Activated CD4-positive, alpha-beta memory T cell treated with anti-CD3 and anti-CD28 coated beads, Interleukin-2, amount 10 ng/mL, durations not matched to agents 7 days and 5 days (primary cell): Measurements from ENCODE around the gene PLD4. TPM values are rescaled to one million over a fixed set of nuclear protein-coding genes. Genes with fewer than 3 reads are reported as not detected.
A peak's percentile ranks its signal among the peaks of the same experiment; 100 is the strongest.

ENCODE experiments used
- CTCF ChIA-PET: fragments of 350-600 bp; sonication (Branson Sonifier 250); formaldehyde crosslinking; loops from one replicate; lab custom pipeline; 2021; ENCODE audit warnings: antibody characterized with exemption, inconsistent platforms; lab: Charles Lee
- POLR2A ChIA-PET: fragments of 350-600 bp; sonication (Branson Sonifier 250); formaldehyde crosslinking; loops from one replicate; lab custom pipeline; 2021; ENCODE audit warnings: antibody characterized with exemption; lab: Charles Lee
- DNase-seq: peaks from one replicate; pipeline ENCODE4 v3.0.0-alpha.2; 2020
- H3K27ac Mint-ChIP-seq: one replicate; pipeline ENCODE4 v1.8.0; 2021; ENCODE audit warnings: mild to moderate bottlenecking, mixed read lengths
- H3K27me3 Mint-ChIP-seq: one replicate; pipeline ENCODE4 v1.8.0; 2021; ENCODE audit warnings: mixed read lengths
- H3K36me3 Mint-ChIP-seq: one replicate; pipeline ENCODE4 v1.8.0; 2021; ENCODE audit warnings: low read depth, mixed read lengths
- H3K4me1 Mint-ChIP-seq: one replicate; pipeline ENCODE4 v1.8.0; 2021; ENCODE audit warnings: mixed read lengths
- H3K4me3 Mint-ChIP-seq: one replicate; pipeline ENCODE4 v1.8.0; 2021; ENCODE audit warnings: mild to moderate bottlenecking, mixed read lengths
- H3K9me3 Mint-ChIP-seq: one replicate; pipeline ENCODE4 v1.8.0; 2021; ENCODE audit warnings: mixed read lengths
- total RNA-seq, 2 experiments: library from RNA; stranded (reverse); gene quantifications; one replicate each; pipeline ENCODE4 v1.2.3, GENCODE V29; 2021

Gene PLD4, protein sequence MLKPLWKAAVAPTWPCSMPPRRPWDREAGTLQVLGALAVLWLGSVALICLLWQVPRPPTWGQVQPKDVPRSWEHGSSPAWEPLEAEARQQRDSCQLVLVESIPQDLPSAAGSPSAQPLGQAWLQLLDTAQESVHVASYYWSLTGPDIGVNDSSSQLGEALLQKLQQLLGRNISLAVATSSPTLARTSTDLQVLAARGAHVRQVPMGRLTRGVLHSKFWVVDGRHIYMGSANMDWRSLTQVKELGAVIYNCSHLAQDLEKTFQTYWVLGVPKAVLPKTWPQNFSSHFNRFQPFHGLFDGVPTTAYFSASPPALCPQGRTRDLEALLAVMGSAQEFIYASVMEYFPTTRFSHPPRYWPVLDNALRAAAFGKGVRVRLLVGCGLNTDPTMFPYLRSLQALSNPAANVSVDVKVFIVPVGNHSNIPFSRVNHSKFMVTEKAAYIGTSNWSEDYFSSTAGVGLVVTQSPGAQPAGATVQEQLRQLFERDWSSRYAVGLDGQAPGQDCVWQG
- not detected for total RNA-seq

DNA sequence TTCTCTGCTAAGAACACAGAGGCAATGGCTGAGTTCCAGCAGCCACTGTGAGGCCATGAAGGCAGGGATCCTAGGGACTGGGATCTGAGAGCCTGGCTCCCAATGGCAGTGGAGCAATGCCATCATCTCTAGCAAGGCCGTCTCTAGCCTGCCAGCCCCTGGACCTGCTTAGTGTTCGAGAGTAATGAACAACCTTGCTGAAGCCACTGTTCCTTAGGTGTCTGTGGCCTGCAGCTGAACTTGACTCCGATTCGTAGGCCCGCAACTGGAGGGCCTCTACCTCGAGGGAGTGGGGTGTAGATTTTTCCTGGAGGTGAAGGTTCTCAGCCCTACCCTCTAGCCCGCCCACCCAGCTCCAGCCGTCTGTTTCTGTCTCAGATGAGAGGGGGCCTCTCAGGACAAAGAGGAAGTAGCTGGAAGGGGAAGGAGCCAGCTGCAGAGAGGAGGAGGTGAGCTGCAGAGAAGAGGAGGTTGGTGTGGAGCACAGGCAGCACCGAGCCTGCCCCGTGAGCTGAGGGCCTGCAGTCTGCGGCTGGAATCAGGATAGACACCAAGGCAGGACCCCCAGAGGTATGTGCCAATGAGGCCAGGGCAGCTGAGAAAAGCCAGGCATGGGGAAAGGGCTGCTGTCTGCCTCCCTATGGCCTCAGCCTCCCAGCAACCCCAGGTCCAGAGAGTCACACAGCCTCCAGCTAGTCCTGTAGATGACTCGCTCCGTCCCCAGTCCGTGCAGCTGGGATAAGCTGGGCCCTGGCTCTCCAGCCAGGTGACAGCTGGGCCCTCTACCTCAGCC is at the start of gene PLD4:
TSS of gene PLD4 (plus strand) at position 459 of the 793 bp plus-strand sequence. CDS start 2,262 bp downstream, outside the sequence.
- Mint-ChIP-seq H3K4me1 (no peaks in the 10 kb centered on the region), H3K4me3 (no peak within 1 kb of the TSS), H3K36me3 (no peaks in the 10 kb centered on the region), H3K9me3 (peaks cover 3% of the 10 kb centered on the region), H3K27me3 (peaks cover 2% of the 10 kb centered on the region), H3K27ac (no peak within 1 kb of the TSS)
- POLR2A ChIA-PET, result no interaction called here
- CTCF ChIA-PET, result interaction anchor here (1.1 kb wide), 1 partner anchor 10 kb away, joined by 3 read pairs; no protein-coding TSS in a partner anchor
- no peak for DNase-seq

DNA sequence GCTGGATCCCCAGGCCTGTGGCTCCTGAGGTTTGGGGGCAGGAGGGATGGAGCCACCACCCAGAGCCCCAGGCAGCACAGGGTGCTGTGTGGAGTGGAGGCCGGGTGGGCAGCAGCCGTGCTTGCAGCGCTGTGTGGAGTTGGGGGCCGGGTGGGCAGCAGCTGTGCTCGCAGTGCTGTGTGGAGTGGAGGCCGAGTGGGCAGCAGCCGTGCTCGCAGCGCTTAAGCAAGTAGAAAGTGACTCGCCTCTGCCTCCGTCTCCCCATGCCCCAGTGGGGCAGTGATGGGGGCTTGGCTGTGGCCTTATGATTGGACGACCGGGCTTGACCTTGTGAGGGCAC is 49.3 kb upstream of the PLD4 start:
- Mint-ChIP-seq H3K9me3 (no peaks in the 10 kb centered on the region), H3K27me3 (no peaks in the 10 kb centered on the region), H3K4me3 (no peak overlapping the region), H3K36me3 (no peaks in the 10 kb centered on the region), H3K27ac (no peak overlapping the region), H3K4me1 (peaks cover 2% of the 10 kb centered on the region)
- CTCF ChIA-PET, result no interaction called here
- POLR2A ChIA-PET, result no interaction called here
- DNase-seq, result no peak

DNA sequence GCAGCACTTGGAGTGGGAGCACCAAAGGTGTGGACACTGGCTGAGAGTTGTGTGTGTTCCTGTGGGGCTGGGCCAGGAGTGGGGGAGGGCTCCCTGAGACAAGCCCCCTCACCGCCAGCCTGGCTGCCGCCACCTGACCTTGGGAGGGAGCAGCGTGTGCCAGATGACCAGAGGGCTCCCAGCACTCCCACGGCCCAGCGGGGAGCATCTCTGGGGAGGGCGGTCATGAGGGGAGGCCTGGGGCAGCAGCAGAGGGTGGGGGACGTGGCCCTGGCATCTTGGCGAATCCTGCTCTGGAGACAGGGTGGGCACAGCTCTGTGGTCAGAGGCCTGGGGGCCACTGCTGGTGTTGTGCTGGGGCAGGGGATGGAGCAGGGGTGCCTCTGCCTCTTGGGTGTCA is 48.9 kb upstream of the PLD4 start:
- ChIA-PET POLR2A (no interaction called here), CTCF (no interaction called here)
- Mint-ChIP-seq H3K27ac (no peak overlapping the region), H3K27me3 (no peaks in the 10 kb centered on the region), H3K4me1 (peaks cover 2% of the 10 kb centered on the region), H3K36me3 (no peaks in the 10 kb centered on the region), H3K9me3 (no peaks in the 10 kb centered on the region), H3K4me3 (no peak overlapping the region)
- no peak for DNase-seq

DNA sequence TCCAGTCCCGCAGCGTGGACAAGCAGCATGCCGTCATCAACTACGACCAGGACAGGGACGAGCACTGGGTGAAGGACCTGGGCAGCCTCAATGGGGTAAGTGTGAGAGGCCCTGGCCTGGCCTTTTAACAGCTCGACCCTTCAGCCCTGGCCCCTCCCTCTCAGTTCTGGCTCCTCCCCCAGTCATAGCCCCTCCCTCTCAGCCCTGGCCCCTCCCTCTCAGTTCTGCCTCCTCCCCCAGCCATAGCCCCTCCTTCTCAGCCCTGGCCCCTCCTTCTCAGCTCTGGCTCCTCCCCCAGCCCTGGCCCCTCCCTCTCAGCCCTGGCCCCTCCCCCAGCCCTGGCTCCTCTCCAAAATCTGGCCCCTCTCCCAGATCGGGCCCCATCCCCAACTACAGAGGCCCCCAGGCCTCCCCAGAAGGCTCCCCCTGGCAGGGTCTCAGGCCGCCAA is 48.4 kb upstream of the PLD4 start:
- peak; percentile 43 for DNase-seq
- Mint-ChIP-seq H3K27ac (no peak overlapping the region), H3K9me3 (no peaks in the 10 kb centered on the region), H3K36me3 (no peaks in the 10 kb centered on the region), H3K4me3 (no peak overlapping the region), H3K4me1 (peaks cover 2% of the 10 kb centered on the region), H3K27me3 (no peaks in the 10 kb centered on the region)
- ChIA-PET CTCF (no interaction called here), POLR2A (no interaction called here)

DNA sequence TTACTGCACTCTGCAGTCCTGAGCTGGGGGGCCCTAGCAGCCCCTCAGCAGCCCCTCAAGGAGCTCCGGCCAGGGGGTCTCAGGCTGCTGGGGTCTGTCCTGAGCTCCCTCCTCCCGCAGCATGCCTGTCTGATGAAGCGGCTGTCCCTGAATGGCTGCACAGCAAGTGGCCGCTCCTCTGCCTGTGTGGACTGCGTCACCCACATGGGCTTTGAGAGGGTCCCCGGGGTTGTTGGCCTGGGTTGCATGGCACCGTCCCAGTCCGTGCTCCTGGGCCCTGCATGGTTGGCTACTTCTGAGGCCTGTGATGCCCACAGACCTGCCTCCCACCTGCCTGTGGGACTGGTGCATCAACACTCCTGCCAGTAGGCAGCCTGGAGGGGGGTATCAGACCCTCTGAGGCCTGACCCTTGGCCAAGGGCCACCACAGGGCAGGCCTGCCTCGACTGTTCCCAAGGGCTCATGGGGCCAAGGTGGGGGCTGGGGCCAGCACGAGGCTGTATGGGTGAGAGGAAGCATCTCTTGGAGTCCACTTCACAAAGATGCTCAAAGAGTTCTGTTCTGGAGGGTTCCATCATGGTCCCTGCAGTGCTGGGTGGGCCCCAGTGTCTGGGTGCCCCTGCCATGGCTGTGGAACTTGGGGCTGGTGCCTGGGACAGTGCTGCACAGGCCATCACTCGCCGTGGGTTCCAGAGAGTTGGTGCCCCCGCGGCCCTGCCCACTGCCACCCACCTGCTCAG is 47.4 kb upstream of the PLD4 start:
- Mint-ChIP-seq H3K9me3 (no peaks in the 10 kb centered on the region), H3K27ac (no peak overlapping the region), H3K27me3 (no peaks in the 10 kb centered on the region), H3K4me3 (no peak overlapping the region), H3K36me3 (no peaks in the 10 kb centered on the region), H3K4me1 (peaks cover 2% of the 10 kb centered on the region)
- CTCF ChIA-PET, result no interaction called here
- POLR2A ChIA-PET, result no interaction called here
- no peak for DNase-seq

DNA sequence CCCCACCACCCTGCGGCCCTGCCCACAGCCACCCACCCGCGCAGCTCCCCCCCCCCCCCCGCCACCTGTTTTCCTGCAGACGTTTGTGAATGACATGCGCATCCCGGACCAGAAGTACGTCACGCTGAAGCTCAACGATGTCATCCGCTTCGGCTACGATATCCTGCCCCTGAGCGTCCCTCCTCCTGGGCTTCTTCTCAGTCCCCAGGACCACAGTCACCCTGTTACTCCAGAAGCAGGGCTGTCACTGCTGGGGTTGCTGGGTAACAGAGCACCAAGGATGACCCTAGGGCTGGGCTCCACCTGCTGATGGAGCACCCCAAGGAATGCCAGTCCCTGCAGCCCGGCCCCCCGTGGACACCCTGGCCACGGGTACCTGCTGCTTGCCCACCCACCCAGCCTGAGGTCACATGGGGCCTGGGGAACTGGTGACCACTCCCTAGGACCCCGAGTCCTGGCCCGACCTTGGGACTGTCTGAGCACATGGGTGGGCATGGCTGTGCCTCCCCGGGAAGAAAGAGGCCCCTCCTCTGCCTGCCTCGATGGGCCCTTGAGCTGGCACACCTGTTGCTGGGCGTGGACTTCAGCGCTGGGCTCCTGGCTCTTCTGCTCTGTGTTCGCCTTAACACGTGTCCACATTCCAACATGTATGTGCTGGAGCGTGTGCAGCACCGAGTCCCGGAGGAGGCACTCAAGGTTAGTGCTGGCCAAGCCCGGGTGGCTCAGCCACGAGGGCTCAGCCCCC is 46.7 kb upstream of the PLD4 start:
- DNase-seq, result no peak
- no peaks in the 10 kb centered on the region for H3K36me3 Mint-ChIP-seq
- no peaks in the 10 kb centered on the region for H3K9me3 Mint-ChIP-seq
- ChIA-PET CTCF (no interaction called here), POLR2A (no interaction called here)
- H3K27me3 Mint-ChIP-seq, result no peaks in the 10 kb centered on the region
- no peaks in the 10 kb centered on the region for H3K4me1 Mint-ChIP-seq
- no peak overlapping the region for H3K27ac Mint-ChIP-seq
- no peak overlapping the region for H3K4me3 Mint-ChIP-seq

DNA sequence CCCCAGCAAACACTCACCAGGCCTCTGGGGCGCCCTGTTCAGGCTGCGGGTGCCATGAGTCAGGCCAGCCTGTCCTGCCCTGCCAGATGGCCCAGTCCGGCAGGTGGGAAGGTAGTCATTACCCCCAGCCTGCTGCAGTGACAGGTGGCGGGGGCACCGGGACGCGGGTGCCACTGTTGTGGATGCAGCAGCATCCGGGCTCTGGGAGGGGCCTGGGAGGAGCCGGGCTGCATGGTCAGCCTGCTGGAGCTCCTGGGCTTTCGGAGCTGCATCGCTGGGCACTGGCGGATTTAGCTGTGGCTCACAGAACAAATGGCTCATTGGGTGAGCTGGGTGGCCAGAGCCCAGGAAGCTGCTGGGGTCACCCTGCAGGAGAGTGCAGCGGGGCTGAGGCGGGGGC is 46.1 kb upstream of the PLD4 start:
- Mint-ChIP-seq H3K27ac (no peak overlapping the region), H3K36me3 (no peaks in the 10 kb centered on the region), H3K9me3 (no peaks in the 10 kb centered on the region), H3K4me1 (no peaks in the 10 kb centered on the region), H3K4me3 (no peak overlapping the region), H3K27me3 (no peaks in the 10 kb centered on the region)
- POLR2A ChIA-PET, result no interaction called here
- DNase-seq, result no peak
- CTCF ChIA-PET, result no interaction called here

DNA sequence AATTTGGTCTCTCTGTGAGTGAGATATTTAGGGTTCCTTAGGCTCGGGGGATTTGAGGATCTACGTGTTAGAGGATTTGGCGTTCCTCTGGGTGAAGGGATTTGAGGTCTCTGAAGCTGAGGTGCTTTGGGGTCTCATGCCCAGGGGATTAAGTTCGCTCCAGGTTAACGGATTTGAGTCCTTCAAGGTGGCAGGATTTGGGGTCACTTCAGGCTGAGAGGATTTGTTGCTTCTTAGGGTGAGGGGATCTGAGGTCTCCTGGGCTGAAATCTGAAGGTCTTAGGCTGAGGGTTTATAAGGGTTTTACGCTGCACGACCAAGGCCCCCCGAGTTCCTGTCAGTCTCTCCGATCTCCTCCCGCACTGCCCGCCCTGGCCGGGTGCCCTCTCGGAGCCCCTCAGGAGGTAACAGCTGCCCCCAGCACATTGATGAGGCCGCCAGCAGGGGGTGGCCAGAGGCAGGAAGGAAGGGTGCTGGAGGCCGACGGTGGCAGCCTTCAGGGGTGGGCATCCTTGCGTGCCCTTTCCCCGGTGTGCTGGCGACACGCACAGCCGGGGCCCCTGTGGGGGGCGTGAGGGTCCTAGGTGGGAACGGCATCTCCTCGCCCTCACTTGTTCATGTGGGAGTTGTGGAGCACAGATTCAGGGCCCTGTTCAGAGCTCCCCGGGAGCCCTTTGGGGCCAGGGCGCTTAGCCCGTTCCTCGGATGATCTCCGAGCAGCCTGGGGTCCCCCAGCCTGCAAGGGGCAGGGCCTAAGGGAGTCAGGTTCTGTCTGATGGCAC is 45.3 kb upstream of the PLD4 start:
- DNase-seq, result no peak
- H3K27me3 Mint-ChIP-seq, result no peaks in the 10 kb centered on the region
- POLR2A ChIA-PET, result interaction anchor here (0.7 kb wide), 1 partner anchor 455 kb away, joined by 3 read pairs; no protein-coding TSS in a partner anchor
- no peaks in the 10 kb centered on the region for H3K9me3 Mint-ChIP-seq
- H3K4me3 Mint-ChIP-seq, result no peak overlapping the region
- no peak overlapping the region for H3K27ac Mint-ChIP-seq
- CTCF ChIA-PET, result interaction anchor here (1.0 kb wide), 1 partner anchor 113 kb away, joined by 4 read pairs; no protein-coding TSS in a partner anchor
- H3K4me1 Mint-ChIP-seq, result no peaks in the 10 kb centered on the region
- no peaks in the 10 kb centered on the region for H3K36me3 Mint-ChIP-seq

DNA sequence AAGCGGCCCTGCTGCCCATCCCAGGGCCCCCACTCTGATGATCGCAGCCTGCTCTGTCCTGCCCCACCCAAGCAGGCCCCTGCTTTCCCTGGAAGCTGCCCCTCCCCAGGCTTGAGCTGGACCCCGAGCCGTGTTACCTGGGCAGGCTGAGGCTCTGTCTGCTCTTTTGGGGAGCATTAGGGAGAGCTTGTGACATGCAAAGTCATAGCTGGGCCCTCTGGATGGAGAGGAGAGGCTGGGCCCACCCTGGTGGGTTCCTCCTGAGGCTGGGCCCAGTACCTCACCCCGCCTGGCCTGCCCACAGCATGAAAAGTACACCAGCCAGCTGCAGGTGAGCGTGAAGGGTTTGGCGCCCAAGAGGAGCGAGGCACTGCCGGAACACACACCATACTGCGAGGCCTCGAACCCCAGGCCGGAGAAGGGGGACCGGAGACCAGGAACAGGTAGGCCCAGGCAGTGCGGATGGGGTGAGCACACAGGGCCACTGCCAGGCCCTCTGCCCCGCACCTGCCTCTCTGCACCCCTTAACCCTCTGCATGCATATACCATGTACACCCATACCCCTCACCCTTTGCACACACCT is 44.6 kb upstream of the PLD4 start:
- no peaks in the 10 kb centered on the region for H3K9me3 Mint-ChIP-seq
- DNase-seq, result no peak
- ChIA-PET CTCF (interaction anchor here (1.0 kb wide), 1 partner anchor 113 kb away, joined by 4 read pairs; no protein-coding TSS in a partner anchor), POLR2A (interaction anchor here (0.7 kb wide), 1 partner anchor 454 kb away, joined by 3 read pairs; no protein-coding TSS in a partner anchor)
- H3K27ac Mint-ChIP-seq, result no peak overlapping the region
- H3K36me3 Mint-ChIP-seq, result no peaks in the 10 kb centered on the region
- H3K27me3 Mint-ChIP-seq, result no peaks in the 10 kb centered on the region
- no peak overlapping the region for H3K4me3 Mint-ChIP-seq
- H3K4me1 Mint-ChIP-seq, result no peaks in the 10 kb centered on the region

DNA sequence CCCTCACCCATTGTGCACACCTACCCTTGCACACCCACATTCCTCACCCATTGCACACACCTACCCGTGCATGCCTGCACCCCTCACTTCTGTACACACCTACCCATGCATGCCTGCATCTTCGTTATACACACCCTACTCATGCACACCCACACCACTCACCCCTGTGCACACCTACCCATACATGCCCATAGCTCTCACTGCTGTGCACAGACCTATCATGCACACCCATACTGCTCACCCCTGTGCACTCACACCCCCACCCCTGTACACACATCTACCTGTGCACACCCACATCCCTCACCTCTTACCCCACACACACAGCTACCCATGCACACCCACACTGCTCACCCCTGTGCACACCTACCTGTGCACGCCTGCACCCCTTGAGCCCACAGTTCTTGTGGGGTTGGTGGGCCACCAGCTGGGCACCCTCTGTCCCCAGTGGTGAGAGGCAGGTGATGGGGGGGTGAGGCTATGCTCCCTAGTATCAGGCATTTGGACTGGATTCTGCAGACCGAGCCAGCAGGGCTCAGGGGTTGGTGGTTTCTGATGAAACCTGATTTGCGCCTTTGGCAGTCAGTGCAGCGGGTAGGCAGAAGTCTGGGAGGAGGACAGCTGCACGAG is 44.0 kb upstream of the PLD4 start:
- no peaks in the 10 kb centered on the region for H3K9me3 Mint-ChIP-seq
- no peak for DNase-seq
- ChIA-PET POLR2A (no interaction called here), CTCF (no interaction called here)
- no peak overlapping the region for H3K27ac Mint-ChIP-seq
- no peaks in the 10 kb centered on the region for H3K27me3 Mint-ChIP-seq
- no peaks in the 10 kb centered on the region for H3K4me1 Mint-ChIP-seq
- H3K36me3 Mint-ChIP-seq, result no peaks in the 10 kb centered on the region
- H3K4me3 Mint-ChIP-seq, result no peak overlapping the region

DNA sequence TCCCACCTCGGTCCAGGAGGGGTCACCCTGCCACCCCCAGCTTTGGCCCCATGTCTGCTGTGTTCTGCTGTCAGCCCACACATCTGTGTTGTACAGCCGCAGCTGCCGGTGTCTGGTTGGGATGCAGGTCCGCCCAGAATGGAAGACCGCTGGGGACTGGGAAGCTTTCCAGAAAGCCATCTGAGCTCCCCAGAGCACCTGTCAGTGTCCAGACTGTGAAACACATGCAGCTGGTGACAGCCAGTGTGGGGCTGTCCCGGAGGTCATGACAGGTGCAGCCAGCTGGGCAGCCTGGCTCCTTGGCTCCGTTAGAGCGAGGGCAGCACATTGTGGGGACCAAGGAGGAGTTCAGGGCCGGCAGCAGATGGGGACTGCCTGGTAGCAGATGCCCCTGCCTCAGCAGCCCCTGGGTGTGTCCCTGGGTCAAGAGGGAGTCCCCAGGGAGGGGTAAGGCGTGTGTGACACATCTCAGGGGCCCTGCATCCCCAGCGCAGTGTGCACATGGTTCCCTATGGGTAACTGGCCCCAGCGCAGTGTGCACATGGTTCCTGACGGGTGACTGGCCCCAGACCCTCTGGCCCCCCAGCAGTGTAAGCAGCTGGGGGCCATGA is 43.2 kb upstream of the PLD4 start:
- H3K36me3 Mint-ChIP-seq, result no peaks in the 10 kb centered on the region
- no peaks in the 10 kb centered on the region for H3K4me1 Mint-ChIP-seq
- no peak overlapping the region for H3K27ac Mint-ChIP-seq
- DNase-seq, result no peak
- H3K4me3 Mint-ChIP-seq, result no peak overlapping the region
- no peaks in the 10 kb centered on the region for H3K9me3 Mint-ChIP-seq
- ChIA-PET POLR2A (no interaction called here), CTCF (no interaction called here)
- no peaks in the 10 kb centered on the region for H3K27me3 Mint-ChIP-seq
